Measurements from ENCODE around the gene XPO6. TPM values are rescaled to one million over a fixed set of nuclear protein-coding genes. Genes with fewer than 3 reads are reported as not detected.

XPO6 gene
- total and polyA plus RNA-seq, 2 of the 13 experiments (the other 11 are each of a cell fraction or from before 2014, with no cell fraction given) = 109 to 129 TPM

GRCh38 chr16:28211758-28212531 is at the start of gene XPO6 (continued):
- TF ChIP-seq ZNF513 (CRISPR knock-in tag; conservative IDR thresholded peaks at IDR 0.05) (no peak), ZNF781 (CRISPR knock-in tag; IDR thresholded peaks at IDR 0.05; ENCODE audit: borderline replicate concordance, not compliant biosample characterization) (peak; percentile 66), SATB2 (CRISPR knock-in tag; IDR thresholded peaks at IDR 0.05) (no peak), HNRNPK (IDR thresholded peaks at IDR 0.05; ENCODE audit: low read depth, low read length, poor library complexity, severe bottlenecking) (peak; percentile 27), MAF1 (CRISPR knock-in tag; IDR thresholded peaks at IDR 0.05; ENCODE audit: borderline replicate concordance) (peak; percentile 86; the same call in 1 of the 2 replicates), HINFP (CRISPR knock-in tag; IDR thresholded peaks at IDR 0.05; ENCODE audit: low read depth) (0 out of 2 replicates have a peak, but pooled peaks have one; percentile 2), PRDM15 (CRISPR knock-in tag; IDR thresholded peaks at IDR 0.05) (peak; percentile 19; the same call in 1 of the 2 replicates), BRCA1 (CRISPR knock-in tag; IDR thresholded peaks at IDR 0.05) (no peak), CCAR2 (optimal IDR thresholded peaks at IDR 0.05; ENCODE audit: low read depth, low read length) (no peak), TSC22D2 (CRISPR knock-in tag; IDR thresholded peaks at IDR 0.05; ENCODE audit: borderline replicate concordance) (no peak; the same call in 1 of the 2 replicates), MYC (CRISPR knock-in tag; IDR thresholded peaks at IDR 0.05; ENCODE audit: borderline replicate concordance) (peak; percentile 98), ZSCAN25 (CRISPR knock-in tag; IDR thresholded peaks at IDR 0.05) (peak; percentile 26; the same call in 1 of the 2 replicates), PLRG1 (conservative IDR thresholded peaks at IDR 0.05) (no peak), SSRP1 (CRISPR knock-in tag; IDR thresholded peaks at IDR 0.05) (no peak), ZNF788 (CRISPR knock-in tag; IDR thresholded peaks at IDR 0.05; ENCODE audit: borderline replicate concordance) (peak; percentile 97; the same call in 1 of the 2 replicates), ZNF263 (CRISPR knock-in tag; IDR thresholded peaks at IDR 0.05) (peak; percentile 44; the same call in 1 of the 2 replicates), AFF4 (CRISPR knock-in tag; IDR thresholded peaks at IDR 0.05) (no peak), ZNF207 (IDR thresholded peaks at IDR 0.05; ENCODE audit: borderline replicate concordance) (no peak)
